NCI-H226 (cell line): ENCODE results near the gene PAK4.
A peak's percentile ranks its signal among the peaks of the same experiment; 100 is the strongest.
"Not testable (repeated sequence)": the region's sequence is repeated elsewhere in the genome, so short reads cannot be mapped to it uniquely, and the experiment has no call there.

ENCODE experiments used
- DNase-seq: peaks from one replicate; pipeline ENCODE4 v3.0.0-alpha.2; 2015

Gene PAK4

DNA sequence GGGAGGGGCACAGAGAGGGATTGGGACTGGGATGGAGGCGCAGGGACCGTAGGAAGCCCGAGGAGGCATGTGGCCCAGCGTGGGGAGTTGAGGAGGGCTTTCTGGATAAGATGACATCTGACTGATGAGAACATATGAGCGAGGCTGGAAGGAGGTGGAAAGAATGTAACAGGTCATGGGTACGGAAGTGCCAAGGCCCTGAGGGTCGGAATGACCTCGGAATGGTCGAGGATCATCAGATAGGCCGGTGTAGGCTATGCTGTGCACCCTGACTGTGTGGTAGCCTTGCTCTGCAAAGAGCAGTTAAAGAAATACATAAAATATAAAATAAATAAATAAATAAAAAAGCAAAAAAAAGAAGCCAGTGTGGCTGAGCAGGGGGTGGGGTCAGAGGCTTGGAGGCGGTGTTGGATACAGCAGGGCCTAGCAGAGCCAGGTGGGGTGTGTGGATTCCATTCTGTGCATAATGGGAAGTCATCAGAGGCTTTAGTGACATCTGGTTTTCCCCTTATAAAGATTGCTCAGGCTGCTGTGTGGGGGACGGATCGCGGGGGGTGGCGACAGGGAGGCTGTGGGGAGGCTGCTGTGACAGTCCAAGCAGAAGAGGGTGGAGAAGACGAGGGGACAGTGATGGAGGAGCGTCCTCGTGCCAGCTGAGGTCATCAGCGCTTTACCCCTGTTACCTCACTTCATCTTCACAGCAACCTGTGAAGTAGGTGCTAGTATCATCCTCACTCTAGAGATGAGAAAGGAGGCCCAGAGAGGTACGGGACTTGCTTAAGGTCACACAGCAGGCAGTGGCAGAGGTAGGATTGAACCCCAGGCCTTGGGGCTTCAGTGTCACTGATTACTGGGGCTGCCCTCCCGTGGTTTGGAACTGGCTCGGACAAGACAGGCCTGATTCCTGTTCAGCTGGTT is 5.0 kb downstream of the PAK4 start:
- DNase-seq = no peak

DNA sequence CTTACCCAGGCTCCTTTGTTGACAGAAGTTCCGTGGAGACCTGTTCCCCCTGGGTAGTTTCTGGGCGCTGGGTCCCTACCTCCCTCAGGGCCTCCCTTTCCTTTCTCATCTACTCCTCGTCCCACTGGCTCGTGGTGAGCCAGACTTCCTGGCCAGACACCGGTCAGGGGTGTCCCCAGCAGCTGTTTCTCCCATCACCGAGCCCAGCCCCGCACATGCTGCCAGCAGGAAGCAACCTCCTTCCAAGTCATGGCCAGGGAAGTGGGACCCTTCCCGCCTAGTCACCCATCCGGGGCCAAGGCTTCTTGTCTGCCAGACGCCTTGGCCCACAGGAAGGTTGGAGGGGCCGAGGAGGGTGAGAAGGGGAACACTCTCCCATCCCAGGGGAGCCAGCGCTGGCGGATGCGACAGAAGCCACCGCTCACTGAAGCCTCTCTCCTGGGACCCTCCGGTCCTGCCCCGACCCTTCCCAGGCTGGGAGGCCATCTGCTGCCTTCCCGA is 5.7 kb downstream of the PAK4 start:
- no peak for DNase-seq

DNA sequence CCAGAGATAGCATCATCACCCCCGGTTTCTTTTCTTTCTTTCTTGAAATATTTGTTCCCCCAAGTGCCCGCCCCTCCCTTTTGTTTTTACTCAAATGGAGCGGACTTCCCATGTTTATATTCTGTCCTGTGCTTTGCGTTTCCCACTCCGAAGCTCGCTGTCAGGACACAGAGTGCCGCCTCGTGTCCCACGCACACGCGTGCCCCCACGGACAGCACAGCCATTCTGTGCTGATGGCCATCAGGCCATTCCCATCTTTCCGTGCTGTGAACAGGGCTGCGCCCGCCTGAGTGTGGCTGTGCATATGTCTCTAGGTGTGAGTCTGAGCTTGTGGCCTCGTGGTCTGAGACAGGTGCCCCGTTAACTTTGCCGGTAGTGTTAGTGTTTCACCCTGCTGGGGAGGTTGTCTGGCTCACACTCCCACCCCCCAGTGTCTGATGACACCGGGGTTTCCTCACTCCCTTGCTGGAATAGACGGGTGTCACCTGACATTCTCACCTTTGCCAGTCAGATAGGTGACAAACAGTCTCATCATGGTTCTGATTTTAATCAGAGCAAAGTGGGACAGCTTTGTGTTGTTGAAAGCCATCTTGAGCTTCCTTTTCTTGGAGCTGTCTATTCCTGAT is 6.9 kb downstream of the PAK4 start:
- DNase-seq = no peak

DNA sequence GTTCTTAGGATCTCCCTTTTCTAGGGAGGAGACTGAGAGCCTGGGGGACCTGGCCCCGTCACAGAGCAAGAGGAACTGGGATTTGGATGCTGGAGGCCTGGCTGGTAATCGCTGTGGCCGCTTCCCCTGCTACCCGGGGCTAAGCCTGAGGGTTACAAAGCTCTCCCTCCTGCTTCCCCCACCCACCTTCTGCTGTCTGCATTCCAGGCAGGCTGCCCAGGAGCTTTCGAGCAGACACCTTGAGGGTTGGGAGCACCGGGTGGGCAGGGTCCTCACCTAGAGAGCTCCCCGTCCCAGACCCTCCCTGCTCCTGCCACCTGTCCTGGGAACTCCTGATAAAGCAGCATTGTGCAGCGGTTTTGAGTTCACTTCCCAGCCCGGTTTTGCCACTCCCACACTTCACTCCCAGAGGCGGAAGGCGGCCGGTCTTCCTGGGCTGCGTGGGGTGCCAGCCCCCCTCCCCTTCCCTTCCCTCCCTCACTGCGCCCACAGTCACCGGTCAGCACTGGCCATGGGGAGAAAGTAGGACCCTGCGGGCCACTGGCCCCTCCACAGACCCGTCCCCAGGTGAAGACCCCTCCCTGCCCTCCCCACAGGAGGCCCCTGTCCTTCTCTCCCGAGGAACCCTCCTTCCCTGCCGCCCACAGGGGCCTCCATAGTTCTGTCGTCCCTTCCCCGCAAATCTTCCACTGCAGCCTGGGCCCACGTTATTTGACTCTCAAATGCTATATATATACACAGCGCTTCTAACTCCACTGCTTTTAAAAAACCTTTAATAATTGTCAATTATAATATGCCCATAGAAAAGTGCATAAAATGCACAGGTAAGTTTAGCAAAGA is 8.1 kb downstream of the PAK4 start:
- DNase-seq = peak; percentile 70

DNA sequence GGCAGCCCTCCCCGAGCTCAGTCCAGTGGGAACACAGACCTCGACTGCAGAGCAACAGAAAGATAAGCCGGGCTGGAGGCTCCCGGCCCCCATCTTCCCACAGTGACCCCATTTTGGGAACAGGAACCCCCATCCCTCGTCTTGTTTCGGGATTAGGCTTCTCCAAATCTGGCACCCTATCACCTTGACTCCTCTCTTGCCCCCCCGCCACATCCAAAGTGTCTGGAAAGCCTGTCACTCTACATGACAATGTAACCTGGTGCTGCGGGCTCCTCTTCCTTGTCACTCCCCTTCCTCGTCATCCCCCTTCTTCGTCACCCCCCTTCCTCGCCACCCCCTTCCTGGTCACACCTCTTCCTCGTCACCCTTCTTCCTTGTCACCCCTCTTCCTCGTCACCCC is 10.1 kb downstream of the PAK4 start:
- DNase-seq = no peak

DNA sequence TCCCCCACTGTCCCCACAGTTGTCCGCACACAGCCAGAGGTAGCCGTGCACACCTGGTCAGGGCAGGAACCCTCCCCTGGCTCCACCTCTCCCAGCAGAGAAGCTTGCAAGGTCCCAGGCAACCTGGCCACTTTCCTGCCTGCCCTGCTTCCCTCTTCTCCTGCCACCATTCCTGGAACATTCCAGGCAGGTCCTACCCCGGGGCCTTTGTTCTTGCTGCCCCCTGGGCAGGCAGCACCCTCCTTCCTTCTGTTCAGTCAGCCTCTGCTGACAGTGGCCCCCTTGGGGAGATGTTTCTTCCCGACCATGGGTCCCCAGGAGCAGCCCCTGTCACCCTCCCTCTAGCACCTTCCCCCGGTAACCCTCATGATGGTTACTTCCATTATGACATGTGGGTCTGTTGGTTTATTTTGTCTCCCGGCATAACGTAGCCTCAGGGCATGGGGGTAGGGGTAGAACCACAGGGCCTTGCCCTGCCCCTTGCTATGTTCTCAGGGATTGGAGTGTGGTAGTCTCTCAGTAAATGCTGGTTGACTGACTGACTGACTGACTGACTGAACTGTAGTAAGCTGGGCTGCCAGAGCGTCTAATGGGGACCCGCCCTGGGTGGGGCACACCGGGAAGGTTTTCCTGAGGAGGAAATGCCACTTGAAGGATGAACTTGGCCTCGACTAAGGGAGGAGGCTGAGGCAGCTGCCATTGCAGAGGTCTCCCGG is 10.8 kb downstream of the PAK4 start:
- DNase-seq = no peak

DNA sequence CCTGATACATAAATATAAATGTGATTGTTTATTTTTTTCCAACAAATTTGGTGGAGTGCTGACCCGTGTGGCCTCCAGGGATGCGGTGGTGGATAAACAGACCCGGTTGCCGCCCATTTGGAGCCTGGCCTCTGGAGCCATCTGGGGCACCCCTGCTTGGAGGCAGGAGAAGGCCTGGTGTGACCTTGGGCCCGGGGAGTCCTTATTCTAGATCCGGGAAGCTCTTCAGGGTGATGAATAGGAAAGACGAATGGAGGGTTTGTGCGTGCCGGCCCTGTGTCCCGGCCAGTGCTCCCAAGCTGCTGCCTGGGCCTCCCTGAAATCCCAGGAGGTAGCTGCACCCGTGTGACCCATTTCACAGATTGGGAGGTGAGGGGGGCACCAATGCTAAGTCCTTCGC is 11.5 kb downstream of the PAK4 start:
- DNase-seq = no peak

DNA sequence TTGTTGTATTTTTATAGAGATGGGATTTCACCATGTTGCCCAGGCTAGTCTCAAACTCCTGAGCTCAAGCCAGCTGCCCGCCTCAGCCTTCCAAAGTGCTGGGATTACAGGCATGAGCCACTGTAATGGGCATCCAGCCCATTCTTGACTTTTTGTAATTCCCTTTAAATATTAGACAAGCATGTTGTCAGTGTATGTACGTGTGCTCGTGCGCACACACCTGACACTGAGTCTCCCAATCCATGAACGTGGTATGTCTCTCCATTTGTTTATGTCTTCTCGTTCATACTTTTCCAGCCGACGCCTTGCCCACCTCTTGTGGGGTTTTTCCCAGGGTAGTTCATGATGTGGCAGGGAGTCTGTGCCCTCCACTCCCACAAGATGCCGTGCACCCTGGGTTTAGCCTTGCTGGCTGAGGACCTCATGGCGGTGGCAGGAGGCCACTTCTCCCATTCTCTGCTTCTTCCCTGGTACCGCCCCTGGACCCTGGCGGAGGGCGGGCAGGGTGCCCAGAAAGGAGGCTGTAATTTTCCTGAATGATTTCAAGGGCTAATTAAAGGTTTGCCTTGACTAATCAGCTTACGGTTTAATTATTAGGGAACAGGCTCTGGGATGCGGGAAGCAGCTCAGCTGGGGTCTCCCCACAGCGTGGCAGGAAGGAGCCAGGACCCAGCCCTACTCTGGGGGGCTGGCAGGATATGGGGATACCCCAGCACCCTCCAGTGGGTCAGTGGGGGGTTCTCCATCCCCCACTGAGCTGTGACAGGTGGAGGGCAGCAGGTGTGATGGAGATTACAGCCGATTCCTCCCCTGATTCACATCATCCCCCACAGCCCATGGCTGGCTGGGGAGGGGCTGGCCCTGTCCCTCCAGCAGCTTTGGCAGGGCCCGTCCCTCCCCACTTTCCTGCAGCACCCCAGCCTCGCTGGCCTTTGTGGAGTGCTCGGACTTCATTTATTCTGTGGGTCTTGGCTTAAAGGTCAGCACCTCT is 12.9 kb downstream of the PAK4 start:
- peak; percentile 23 for DNase-seq

DNA sequence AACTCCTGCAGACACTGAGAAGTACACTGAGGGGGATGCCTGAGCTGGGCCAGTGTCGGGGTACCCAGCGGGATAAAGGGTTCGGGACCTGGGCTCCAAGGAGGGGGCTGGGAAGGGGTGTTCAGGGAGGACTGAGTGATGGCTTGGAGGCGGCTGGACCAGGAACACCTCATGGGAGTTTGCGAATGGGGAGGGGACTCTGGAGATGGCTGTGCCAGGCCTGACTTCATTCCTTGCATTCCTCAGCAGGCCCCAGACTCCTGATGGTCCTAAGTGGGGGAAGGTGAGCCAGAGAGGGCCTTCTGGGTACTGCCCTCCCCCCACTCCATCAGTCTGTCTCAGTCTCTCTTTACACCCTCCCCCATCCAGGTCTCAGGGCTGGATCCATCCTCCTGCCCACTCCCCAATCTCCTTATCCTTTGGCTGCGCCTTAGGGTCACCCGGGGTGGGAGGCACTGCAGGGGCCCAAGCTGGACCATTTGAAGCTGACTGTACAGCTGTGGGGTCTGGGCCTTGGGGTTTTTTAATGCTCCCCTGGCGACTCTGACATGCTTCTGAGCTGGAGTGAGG is 13.8 kb downstream of the PAK4 start:
- peak; percentile 75 for DNase-seq

DNA sequence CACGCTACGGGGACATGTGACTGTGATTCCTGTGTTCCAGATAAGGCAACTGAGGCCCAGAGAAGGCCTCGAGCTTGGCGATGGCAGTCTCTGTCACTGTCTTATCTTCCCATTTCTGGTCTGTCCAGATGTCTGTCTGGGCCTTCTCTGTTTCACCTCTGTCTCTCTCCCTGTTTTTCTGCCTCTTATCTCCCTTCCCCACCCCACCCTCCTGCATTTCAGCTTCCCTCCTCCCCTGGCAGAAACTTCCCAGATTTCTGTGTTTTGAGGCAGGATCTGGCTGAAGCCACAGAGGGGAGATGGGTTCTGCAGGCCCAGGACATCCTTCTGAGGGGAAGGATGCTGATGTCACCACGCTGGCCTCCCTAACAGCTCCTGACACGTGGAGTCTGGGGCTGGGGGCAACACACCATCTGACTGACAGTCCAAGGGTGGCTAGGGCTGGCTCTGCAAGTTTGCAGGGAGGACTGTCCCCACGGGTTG is 14.4 kb downstream of the PAK4 start:
- no peak for DNase-seq

DNA sequence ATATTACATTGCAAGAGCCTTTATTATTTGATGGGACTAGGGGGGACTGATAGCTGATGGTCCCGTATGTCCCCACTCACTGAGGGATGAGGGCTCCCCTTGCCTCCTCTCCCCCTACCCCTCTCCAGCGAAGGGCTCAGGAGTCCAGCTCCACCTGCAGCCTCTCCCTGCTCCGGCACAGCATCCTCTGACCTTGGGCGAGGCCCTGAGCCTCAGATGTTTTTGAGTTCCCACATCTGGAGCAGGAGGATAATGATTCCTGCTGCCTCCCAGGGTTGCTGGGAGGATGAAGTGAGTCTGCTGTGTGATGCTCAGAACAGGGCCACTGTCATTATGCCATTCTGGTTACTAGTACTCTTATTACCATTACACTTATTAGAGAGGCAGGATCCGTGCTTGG is 15.0 kb downstream of the PAK4 start:
- DNase-seq = no peak

DNA sequence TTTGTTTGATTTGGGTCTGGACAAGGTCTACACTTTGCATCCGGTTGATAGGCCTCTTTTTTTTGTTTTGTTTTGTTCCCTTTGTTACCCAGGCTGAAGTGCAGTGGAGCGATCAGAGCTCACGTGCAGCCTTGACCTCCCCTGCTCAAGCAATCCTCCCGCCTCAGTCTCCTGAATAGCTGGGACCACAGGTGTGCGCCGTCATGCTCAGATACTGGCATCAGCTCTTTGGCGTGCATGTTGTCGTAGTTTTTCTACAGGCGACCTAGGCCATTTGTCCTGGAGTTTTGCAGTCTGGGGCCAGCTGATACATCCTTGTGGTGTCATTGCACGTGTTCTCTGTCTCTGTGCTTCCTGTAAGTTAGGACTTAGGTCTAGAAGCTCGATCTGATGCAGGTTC is 16.3 kb downstream of the PAK4 start:
- DNase-seq = no peak

DNA sequence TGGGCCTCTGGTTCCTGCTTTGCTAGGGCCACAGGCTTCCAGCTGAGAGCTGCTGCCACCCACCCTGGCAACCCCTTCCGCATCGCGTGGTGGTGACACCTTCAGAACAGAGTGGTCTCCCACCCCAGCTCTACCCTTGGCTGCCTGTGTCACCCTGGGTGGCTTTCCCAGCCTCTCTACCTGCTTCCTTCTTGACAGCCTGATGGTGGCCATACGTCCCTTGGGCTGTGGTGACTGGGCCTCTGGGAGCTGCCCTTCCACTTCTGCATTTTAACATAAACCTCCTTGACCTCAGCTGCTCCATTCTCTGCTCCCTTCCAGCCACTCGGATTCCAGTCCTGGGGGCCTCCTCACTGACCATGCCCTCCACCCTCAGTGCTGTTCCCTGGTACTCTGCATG is 17.0 kb downstream of the PAK4 start:
- DNase-seq = no peak

DNA sequence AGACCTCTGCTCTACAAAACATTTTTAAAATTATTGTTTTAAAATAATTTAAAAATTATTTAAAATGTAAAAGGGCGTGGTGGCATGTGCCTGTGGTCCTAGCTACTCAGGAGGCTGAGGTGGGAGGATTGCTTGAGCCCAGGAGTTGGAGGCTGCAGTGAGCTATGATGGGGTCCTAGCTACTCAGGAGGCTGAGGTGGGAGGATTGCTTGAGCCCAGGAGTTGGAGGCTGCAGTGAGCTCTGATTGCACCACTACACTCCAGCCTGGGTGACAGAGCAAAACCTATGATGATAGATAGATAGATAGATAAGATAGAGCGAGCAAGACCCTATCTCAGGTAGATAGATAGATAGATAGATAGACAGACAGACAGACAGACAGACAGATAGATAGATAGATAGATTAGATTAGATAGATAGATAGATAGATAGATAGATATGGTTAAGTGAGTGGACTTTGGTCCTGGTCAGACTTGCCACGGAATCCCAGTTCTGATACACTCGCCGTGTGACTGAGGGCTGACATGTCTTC is 18.2 kb downstream of the PAK4 start:
- DNase-seq = not testable (repeated sequence)

DNA sequence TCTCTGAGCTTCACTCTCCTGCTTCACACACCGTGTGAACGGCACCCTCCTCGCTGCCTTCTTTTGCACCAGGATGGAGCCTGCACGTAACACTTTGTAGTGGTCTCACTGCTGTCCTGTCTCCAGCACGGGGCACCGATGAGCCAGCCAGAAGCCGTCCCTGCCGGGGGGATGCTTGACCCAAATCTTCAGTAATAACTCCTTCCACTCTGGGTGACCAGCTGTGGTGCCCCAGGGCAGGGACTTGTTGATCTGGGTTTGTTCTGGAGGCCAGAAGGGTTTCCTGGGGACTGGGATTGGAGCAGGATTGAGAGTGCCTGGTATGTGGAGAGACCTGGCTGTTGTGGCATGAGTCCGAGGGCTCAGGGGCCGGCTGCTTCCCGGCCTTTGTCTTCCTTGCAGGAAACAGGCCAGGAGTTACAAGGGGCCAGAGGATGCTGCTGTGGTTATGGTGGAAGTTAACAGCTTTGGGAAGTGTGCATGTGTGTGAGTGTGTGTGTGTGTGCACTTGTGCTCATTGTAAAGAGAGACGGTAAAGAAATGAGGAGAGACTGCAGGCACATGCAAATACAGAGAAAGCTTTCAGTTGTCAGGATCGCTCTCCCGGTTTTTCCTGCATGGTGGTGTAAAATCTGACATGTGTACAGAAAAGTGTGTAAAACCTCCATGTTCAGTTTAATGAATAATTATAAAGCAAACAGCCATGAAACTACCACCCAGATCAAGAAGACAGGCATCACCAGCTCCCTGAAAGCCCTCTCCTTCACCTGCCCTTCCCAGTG is 18.9 kb downstream of the PAK4 start:
- DNase-seq = no peak

DNA sequence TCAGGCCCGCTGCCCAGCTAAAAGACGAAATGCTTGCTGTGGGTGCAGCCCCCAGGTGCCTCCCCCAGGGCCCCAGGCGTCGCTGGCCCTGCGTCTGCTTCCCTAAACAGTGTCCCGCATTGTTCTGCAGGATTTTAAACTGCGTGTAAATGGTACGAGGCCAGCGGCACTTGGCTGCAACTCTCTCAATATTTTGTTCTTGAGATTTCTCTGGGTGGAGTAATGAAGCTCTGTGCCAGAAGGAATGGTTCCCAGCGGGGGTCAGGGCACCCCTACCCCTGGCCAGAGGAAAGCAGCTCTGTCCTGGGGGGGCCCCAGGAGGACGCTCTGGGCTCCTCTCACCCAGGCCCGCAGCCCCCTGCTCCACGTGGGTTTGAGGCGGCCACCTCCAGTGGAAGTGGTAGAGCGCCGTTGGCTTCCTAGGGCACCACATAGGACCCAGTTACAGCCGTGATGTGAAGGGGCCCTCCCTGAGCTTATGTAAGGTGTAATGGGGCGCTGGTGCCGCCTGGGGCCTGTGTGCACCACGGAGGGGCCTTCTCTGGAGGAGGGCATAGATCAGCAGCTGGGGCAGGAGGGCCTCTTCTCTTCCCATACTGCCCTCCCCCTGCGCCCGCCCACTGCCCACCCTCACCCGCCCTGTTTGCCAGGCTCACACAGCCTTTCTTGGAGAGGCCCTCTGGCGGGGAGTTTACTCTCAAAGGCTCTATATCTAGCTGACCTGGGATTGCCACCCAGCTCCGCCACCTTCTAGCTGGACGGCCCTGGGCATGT is 19.8 kb downstream of the PAK4 start:
- no peak for DNase-seq

DNA sequence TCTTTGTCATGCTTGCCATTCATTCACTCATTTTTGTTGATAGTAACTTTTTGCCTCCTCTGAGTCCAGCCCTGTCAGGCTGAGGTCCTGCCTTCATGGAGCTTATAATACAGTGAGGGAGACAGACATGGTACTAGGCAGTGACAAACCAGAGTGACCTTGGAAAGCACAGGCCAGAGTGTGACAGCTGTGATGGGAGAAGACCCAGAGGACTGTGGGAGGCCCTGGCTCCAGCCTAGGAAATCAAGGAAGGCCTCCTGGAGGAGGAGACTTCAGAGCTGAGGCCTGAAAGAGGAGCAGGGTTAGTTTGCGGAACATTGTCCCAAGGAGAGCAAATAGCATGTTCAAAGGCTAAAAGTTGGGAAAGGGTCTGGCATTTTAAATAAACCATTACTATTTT is 20.5 kb downstream of the PAK4 start:
- DNase-seq = no peak

DNA sequence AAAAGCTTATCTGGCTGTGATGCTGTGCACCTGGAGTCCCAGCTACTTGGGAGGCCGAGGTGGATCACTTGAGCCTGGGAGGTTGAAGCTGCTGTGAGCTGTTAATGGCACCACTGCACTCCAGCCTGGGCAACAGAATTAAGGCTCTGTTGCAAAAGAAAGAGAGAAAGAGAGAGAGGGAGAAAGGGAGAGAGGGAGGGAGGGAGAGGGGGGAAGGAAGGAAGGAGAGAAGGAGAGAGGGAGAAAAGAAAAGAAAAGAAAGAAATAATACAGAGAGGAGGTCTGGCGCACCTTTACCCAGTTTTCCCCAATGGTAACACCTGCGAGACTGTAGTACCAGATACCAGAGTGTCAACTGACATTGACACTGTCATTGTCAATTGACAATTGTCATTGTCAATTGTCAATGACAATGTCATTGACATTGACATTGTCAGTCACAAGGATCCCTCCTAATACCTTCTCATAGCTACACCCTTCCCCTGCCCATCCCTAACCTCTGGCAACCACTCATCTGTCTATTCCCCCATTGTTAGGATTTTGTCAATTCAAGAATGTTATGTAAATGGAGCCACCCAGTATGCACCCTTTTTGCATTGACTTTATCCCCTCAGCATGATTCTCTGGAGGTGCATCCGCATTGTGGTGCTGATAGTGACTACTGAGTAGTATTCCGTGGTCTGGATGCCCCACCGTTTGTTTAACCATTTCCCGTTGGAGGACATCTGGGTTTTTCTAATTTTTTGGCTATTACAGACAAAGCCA is 21.3 kb downstream of the PAK4 start:
- no peak for DNase-seq
